PC-9 (cell line): ENCODE measurements around the gene ASB10. TPM values are rescaled to one million over a fixed set of nuclear protein-coding genes. Genes with fewer than 3 reads are reported as not detected.

Experiments
- BruUV-seq: library from RNA; stranded (reverse); fragments of 400-500 nt; replicated peaks from 2 replicates; lab custom pipeline; 2021; lab: Mats Ljungman, UMichigan
- CTCF ChIA-PET: fragments of 300-600 bp; sonication (Branson Sonifier 250); formaldehyde crosslinking; loops from one replicate; lab custom pipeline; 2022; ENCODE audit warnings: antibody characterized with exemption; lab: Charles Lee
- POLR2A ChIA-PET: fragments of 300-600 bp; sonication (Branson Sonifier 250); formaldehyde crosslinking; loops from one replicate; lab custom pipeline; 2022; ENCODE audit warnings: antibody characterized with exemption; ENCODE audit not compliant: unreplicated experiment; lab: Charles Lee
- DNase-seq, 2 experiments: peaks; one replicate each; pipeline versions ENCODE4 v3.0.0 to v3.0.0-alpha.2; 2015 to 2022; ENCODE audit warnings: mixed read lengths in 1 of 2
- H2AFZ ChIP-seq: fragments of 200-600 bp; sonication (generic); 2 replicates; pipeline ENCODE4 v1.8.1; 2017; ENCODE audit warnings: antibody characterized with exemption
- H3F3A ChIP-seq: fragments of 200-600 bp; sonication (generic); 2 replicates; pipeline ENCODE4 v1.8.1; 2017; ENCODE audit warnings: antibody characterized with exemption, mild to moderate bottlenecking, low read depth; ENCODE audit not compliant: insufficient read depth
- H3K27ac ChIP-seq: fragments of 200-600 bp; sonication (generic); 2 replicates; pipeline ENCODE4 v1.6.1; 2016; ENCODE audit warnings: mixed run types
- H3K27me3 ChIP-seq: fragments of 200-600 bp; sonication (generic); 2 replicates; pipeline ENCODE4 v1.6.1; 2016; ENCODE audit warnings: low read depth, mixed run types; ENCODE audit not compliant: insufficient read depth
- H3K36me3 ChIP-seq: fragments of 200-600 bp; sonication (generic); 2 replicates; pipeline ENCODE4 v1.6.1; 2016; ENCODE audit warnings: low read depth, mixed run types
- H3K4me1 ChIP-seq: fragments of 200-600 bp; sonication (generic); replicated peaks from 2 replicates; pipeline ENCODE4 v1.6.1; 2016; ENCODE audit warnings: mixed run types; ENCODE audit not compliant: insufficient read depth
- H3K4me2 ChIP-seq: fragments of 200-600 bp; sonication (generic); 2 replicates; pipeline ENCODE4 v1.6.1; 2017; ENCODE audit warnings: mixed run types
- H3K4me3 ChIP-seq: fragments of 200-600 bp; sonication (generic); 2 replicates; pipeline ENCODE4 v1.6.1; 2016; ENCODE audit warnings: mixed run types
- H3K79me2 ChIP-seq: fragments of 200-600 bp; sonication (generic); 2 replicates; pipeline ENCODE4 v1.6.1; 2017; ENCODE audit warnings: low read depth, mixed run types
- H3K9me2 ChIP-seq: fragments of 200-600 bp; sonication (generic); 2 replicates; pipeline ENCODE4 v1.8.1; 2017; ENCODE audit warnings: mild to moderate bottlenecking; ENCODE audit not compliant: insufficient read depth
- H3K9me3 ChIP-seq: fragments of 200-600 bp; sonication (generic); 2 replicates; pipeline ENCODE4 v1.8.1; 2016; ENCODE audit warnings: low read depth; ENCODE audit not compliant: insufficient read depth
- H4K20me1 ChIP-seq: fragments of 200-600 bp; sonication (generic); 2 replicates; pipeline ENCODE4 v1.8.1; 2017; ENCODE audit not compliant: insufficient read depth
- CTCF ChIP-seq: fragments of 200-600 bp; sonication (generic); conservative IDR thresholded peaks from 2 replicates; pipeline ENCODE4 v1.6.1; 2017; ENCODE audit warnings: mixed run types, antibody characterized with exemption, mild to moderate bottlenecking, moderate library complexity
- EZH2 ChIP-seq: fragments of 200-600 bp; sonication (generic); IDR thresholded peaks from 2 replicates; pipeline ENCODE4 v1.8.0; 2017; ENCODE audit warnings: antibody characterized with exemption, low read depth
- intact Hi-C: fragments of 100-400 bp; cut with micrococcal nuclease; formaldehyde crosslinking; loops from one replicate; pipeline ENCODE4 v1.10.0; 2022; ENCODE audit not compliant: unreplicated experiment
- total RNA-seq: library from RNA; stranded (reverse); gene quantifications from 2 replicates; pipeline ENCODE4 v1.2.3, GENCODE V29; 2021

The ASB10 gene
- total RNA-seq, 1 experiment from 2014 or later, result not detected

- Histone ChIP-seq H3K27me3 (peaks cover 100% of the 10 kb centered on the region), H3K9me2 (no peaks in the 10 kb centered on the region), H4K20me1 (no peaks in the 10 kb centered on the region), H3K4me3 (no peak overlapping the region), H3K4me1 (no peaks in the 10 kb centered on the region), H3K79me2 (no peaks in the 10 kb centered on the region), H3K9me3 (no peaks in the 10 kb centered on the region), H3K4me2 (no peak overlapping the region), H3K27ac (no peak overlapping the region), H2AFZ (no peak overlapping the region), H3F3A (no peaks in the 10 kb centered on the region), H3K36me3 (no peaks in the 10 kb centered on the region)
- no peak for DNase-seq
- intact Hi-C loops, result no loop called here
- BruUV-seq, result no TSS peak
- ChIA-PET POLR2A (no interaction called here), CTCF (no interaction called here)
- TF ChIP-seq EZH2, result no peak
- no peak for TF ChIP-seq CTCF
These were observed 14.3 kb upstream of the ASB10 start for GRCh38 chr7:151201344-151201743.

- no peak for TF ChIP-seq EZH2
- TF ChIP-seq CTCF, result no peak
- no peaks in the 10 kb centered on the region for H3K79me2 ChIP-seq
- H3K4me3 ChIP-seq, result no peak overlapping the region
- H3K9me3 ChIP-seq, result no peaks in the 10 kb centered on the region
- no TSS peak for BruUV-seq
- no peaks in the 10 kb centered on the region for H3K36me3 ChIP-seq
- no peak overlapping the region for H2AFZ ChIP-seq
- intact Hi-C loops, result no loop called here
- DNase-seq, result no peak
- CTCF ChIA-PET, result no interaction called here
- no peaks in the 10 kb centered on the region for H3K9me2 ChIP-seq
- no peaks in the 10 kb centered on the region for H3K4me1 ChIP-seq
- H3K27me3 ChIP-seq, result peaks cover 100% of the 10 kb centered on the region
- H3F3A ChIP-seq, result no peaks in the 10 kb centered on the region
- H3K4me2 ChIP-seq, result no peak overlapping the region
- POLR2A ChIA-PET, result no interaction called here
- no peaks in the 10 kb centered on the region for H4K20me1 ChIP-seq
- H3K27ac ChIP-seq, result no peak overlapping the region
These were observed 12.1 kb upstream of the ASB10 start for GRCh38 chr7:151198945-151199848.

- H3K4me3 ChIP-seq, result no peak overlapping the region
- DNase-seq, result no peak
- no peaks in the 10 kb centered on the region for H3K9me2 ChIP-seq
- H3K27ac ChIP-seq, result no peak overlapping the region
- peaks cover 100% of the 10 kb centered on the region for H3K27me3 ChIP-seq
- no peaks in the 10 kb centered on the region for H3K79me2 ChIP-seq
- no peaks in the 10 kb centered on the region for H3K4me1 ChIP-seq
- H2AFZ ChIP-seq, result no peak overlapping the region
- no peaks in the 10 kb centered on the region for H4K20me1 ChIP-seq
- TF ChIP-seq EZH2, result no peak
- no peak for TF ChIP-seq CTCF
- no peak overlapping the region for H3K4me2 ChIP-seq
- no peaks in the 10 kb centered on the region for H3K36me3 ChIP-seq
- POLR2A ChIA-PET, result no interaction called here
- intact Hi-C loops, result no loop called here
- CTCF ChIA-PET, result no interaction called here
- H3K9me3 ChIP-seq, result no peaks in the 10 kb centered on the region
- no peaks in the 10 kb centered on the region for H3F3A ChIP-seq
- no TSS peak for BruUV-seq
These were observed 10.9 kb upstream of the ASB10 start for GRCh38 chr7:151197932-151198331.
